ENCODE measurements around the gene BLTP2.

- TF ChIP-seq CTCF (IDR thresholded peaks at IDR 0.05; ENCODE audit: low read depth, low read length) (no peak), POLR2A (IDR thresholded peaks at IDR 0.05; ENCODE audit: extremely low read depth, insufficient read length) (no peak), MAX (IDR thresholded peaks at IDR 0.05; ENCODE audit: low read depth, low read length) (no peak), MYC (IDR thresholded peaks at IDR 0.05; ENCODE audit: low read depth, low read length) (no peak)
Measured at GRCh38 chr17:28623696-28624095, 21.3 kb downstream of the BLTP2 start.

Measured in NB4 (cell line).